HS-5 (cell line): Measurements from ENCODE around the gene ACSF2.

Source experiments
- DNase-seq: peaks from one replicate; pipeline ENCODE4 v3.0.0-alpha.2; 2012; ENCODE audit warnings: low read depth

Gene ACSF2

GRCh38 chr17:50440172-50440837, 14.3 kb downstream of the ACSF2 start:
- DNase-seq = no peak

DNA sequence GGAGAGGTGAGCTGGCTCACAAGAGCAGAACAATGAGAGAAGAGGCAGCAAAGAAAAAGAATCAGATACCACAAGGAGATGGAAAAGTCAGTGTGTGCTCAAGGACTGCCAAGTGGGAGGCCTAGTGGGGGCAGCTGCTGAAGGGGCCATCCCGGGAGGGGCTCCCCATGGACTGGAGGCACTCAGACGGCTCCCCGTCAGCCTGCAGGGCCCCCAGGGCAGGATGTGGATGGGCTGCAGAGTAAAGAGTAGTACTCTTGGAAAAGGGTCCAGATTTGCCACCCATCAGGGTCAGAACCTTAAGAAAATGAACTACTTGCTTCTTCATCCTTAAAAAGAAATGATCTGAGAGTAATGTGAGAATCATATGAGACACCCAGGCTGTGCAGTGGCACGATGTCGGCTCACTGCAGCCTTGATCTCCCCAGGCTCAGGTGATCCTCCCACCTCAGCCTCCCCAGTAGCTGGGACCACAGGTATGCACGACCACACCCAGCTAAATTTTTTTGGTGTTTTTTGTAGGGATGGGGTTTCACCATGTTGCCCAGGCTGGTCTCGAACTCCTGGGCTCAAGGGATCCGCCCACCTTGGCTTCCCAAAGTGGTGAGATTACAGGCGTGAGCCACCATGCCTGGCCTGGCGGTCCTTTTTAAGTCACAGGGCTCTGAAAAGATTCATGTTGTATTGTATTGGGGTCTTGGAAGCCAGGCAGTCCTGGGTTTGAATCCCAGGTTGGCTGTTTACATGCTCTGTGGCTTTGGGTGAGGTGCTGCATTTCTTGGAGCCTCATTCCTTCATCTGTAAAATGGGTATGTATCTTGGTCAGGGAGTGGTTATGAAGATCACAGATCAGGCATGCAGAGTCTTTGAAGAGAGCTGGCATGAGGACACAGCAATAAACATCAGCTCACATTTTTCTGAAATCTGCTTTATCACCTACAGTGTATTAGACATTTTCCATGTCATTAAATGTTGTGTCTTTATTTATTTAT, 15.1 kb downstream of the ACSF2 start:
- DNase-seq = no peak

GRCh38 chr17:50443505-50443974, 17.5 kb downstream of the ACSF2 start:
- no peak for DNase-seq

DNA sequence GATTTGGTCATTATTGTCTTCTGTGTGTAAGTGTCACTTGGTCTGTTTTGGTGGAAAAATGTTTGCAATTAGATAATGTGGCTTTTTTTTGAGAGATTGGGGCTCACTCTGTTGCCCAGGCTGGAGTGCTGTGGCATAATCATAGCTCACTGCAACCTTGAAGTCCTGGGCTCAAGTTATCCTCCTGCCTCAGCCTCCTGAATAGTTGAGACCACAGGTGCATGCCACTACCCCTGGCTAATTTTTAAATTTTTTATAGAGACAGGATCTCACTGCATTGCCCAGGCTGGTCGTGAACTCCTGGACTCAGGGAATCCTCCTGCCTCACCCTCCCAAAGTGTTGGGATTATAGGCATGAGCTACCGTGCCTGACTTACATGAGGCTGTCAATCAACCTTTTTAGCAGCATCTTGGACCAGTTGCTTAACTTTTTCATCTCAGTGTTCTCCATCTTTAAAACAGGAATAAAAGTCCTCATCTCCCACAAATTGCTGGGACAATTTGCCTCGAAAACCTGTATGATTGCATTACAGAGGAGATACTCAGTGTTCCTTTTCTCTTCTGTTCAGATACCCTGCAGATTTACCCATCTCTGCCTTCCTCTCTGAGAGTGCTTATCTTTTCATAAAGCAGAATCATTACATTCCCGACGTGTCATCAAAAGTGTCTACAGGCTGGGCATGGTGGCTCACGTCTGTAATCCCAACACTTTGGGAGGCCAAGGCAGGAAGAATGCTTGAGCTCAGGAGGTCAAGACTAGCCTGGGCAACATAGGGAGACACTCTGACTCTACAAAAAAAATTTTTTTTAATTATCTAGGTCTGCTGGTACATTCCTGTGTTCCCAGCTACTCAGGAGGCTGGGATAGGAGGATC, 19.1 kb downstream of the ACSF2 start:
- no peak for DNase-seq

- no peak for DNase-seq
These were observed 19.8 kb downstream of the ACSF2 start for GRCh38 chr17:50445730-50446325.

DNA sequence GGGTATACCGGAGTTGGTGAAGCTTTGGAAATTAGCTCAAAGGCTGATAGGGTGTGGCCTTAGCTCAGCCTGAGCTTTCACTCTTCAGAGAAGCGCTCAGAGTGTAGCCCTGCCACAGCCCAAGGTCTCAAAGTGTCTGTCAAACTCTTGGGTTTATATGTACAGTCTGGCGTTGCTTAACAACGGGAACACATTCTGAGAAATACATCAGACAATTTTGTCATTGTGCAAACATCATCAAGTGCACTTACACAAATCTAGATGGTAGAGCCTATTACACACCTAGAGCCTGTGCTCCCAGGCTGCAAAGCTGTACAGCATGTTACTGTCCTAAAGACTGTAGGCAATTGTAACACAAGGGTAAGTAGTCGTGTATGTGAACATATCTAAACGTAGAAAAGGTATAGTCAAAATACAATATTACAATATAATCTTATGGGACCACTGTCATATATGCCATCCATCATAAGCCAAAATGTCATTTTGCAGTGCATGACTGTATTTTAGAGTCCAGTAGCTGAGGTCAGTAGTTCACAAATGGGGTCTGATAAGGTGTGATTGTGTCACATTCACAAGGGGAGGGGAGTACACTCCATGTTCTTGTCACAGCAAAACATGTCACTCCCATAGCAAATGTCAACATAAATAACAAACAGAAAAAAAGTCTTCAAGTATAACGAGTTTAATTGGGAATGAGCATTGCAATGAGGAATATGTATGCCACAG, 22.0 kb downstream of the ACSF2 start:
- no peak for DNase-seq

- DNase-seq = no peak
These were observed 22.6 kb downstream of the ACSF2 start for GRCh38 chr17:50448643-50449042.

GRCh38 chr17:50451943-50452629, 26.1 kb downstream of the ACSF2 start:
- no peak for DNase-seq

DNA sequence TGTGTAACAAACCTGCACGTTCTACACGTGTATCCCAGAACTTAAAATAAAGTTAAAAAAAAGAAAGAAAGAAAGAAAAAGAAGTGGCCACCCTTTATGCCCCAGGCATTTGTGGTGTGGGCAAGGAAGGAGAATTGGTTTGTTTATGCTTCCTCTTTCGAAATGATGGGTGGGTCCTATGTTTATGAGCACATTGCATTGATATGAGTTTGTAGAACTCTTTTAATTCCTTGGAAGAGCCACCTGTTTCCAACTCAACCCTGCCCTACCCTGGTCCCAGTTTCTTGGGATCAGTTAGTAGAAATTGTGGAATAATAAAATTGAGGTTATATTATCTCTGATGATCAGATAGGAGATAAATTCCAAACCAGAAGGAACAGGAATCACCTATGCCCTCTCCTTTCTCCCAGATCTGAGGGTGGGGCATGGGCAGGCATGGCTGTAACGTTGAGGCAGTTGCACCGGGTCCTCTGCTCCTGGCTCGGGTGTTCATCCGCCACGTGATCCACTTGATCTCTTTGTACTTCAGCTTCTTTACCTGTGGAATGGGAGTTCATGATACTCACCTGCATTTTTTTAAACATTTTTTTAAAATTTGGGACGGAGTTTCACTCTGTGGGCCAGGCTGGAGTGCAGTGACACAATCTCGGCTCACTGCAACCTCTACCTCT, 26.7 kb downstream of the ACSF2 start:
- DNase-seq = no peak

DNA sequence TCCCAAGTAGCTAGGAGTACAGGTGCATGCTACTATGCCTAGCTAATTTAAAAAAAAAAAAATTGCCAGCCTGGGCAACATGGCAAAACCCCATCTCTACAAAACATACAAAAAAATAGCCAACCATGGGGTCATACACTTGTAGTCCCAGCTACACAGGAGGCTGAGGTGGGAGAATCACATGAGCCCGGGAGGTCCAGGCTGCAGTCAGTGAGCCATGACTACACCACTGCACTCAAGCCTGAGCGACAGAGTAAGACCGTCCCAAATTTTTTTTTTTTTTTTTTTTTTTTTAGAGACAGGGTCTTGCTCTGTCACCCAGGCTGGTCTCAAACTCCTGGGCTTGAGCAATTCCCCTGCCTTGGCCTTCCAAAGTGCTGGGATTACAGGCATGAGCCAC, 27.9 kb downstream of the ACSF2 start:
- no peak for DNase-seq

DNA sequence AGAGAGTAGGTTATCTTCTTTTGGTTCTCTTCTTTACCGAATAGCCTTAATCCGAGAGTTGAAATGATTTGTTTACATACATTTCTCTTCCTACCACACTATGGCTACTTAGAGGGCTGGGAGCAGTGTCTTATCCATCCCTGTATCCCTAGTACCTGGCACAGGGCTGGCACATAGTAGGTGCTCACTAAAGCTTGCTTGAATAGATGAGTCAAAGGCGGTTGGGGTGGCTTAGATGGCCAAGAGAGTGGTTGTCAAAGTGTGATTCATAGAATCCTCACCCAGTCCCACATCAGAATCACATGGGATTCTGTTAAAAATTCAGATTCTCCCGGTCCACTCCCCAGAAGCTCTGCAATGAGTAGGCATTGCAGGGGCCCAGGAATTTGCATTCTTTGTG, 31.6 kb downstream of the ACSF2 start:
- DNase-seq = no peak

GRCh38 chr17:50458270-50458669, 32.3 kb downstream of the ACSF2 start:
- DNase-seq = no peak

GRCh38 chr17:50458701-50459676, 33.0 kb downstream of the ACSF2 start:
- no peak for DNase-seq

- no peak for DNase-seq
These were observed 33.7 kb downstream of the ACSF2 start for GRCh38 chr17:50459756-50460155.

GRCh38 chr17:50460831-50461526, 35.0 kb downstream of the ACSF2 start:
- DNase-seq = no peak

GRCh38 chr17:50461550-50462132, 35.6 kb downstream of the ACSF2 start:
- no peak for DNase-seq

GRCh38 chr17:50462446-50462845, 36.4 kb downstream of the ACSF2 start:
- DNase-seq = no peak

GRCh38 chr17:50464121-50464520, 38.1 kb downstream of the ACSF2 start:
- DNase-seq = no peak
